GM18499 (cell line): ENCODE results near the gene CAMTA1.
"Not testable (repeated sequence)": the region's sequence is repeated elsewhere in the genome, so short reads cannot be mapped to it uniquely, and the experiment has no call there.

ENCODE experiments used
- ATAC-seq: cut with Tn5 transposase; IDR thresholded peaks from one replicate; pipeline ENCODE4 v1.9.1; 2021; ENCODE audit warnings: moderate number of reproducible peaks; ENCODE audit not compliant: insufficient read depth, unreplicated experiment

Gene CAMTA1

GRCh38 chr1:7360526-7360925, 575.3 kb downstream of the CAMTA1 start:
- no peak for ATAC-seq

DNA sequence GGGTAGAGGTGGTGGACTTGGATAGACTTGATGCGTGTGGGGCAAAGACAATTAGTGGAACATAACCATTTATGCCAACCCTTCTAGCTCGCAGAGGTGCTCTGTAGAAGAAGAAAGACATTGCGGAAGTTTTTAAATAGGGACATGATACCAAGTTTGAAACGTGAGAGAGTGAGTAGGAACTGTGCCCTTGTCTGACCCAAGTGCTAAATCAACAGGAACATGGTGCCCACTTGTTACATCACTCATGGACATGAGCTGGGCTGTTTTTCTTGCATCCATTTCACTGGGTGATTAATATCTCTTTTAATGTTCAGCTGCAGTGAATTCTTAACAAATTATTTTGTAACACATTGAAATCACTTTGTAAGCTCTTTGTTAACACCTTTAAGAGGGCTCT, 577.7 kb downstream of the CAMTA1 start:
- ATAC-seq, result no peak

- no peak for ATAC-seq
Measured at GRCh38 chr1:7363450-7363849, 578.2 kb downstream of the CAMTA1 start.

DNA sequence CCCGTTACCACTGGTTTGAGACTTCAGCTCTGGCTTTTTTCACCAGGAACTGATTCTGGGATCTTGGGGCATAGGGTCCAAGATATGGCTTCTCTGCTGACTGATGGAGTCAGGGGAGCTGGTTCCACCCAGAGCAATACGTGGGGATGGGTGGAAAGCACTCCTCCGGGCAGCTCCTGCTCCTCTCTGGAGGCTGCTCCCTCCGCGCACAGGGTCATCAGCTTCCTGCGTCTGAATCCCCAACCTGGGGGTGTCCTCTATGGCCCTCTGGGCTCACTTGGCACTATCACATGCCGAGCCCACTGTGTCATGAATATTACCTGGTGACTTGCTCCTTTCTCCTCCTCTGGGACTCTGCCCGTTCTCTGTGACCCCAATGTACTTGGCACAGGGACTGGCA, 580.5 kb downstream of the CAMTA1 start:
- ATAC-seq, result no peak

GRCh38 chr1:7366286-7366954, 581.2 kb downstream of the CAMTA1 start:
- no peak for ATAC-seq

GRCh38 chr1:7366955-7367665, 581.9 kb downstream of the CAMTA1 start:
- ATAC-seq, result no peak

GRCh38 chr1:7369866-7370265, 584.6 kb downstream of the CAMTA1 start:
- no peak for ATAC-seq

DNA sequence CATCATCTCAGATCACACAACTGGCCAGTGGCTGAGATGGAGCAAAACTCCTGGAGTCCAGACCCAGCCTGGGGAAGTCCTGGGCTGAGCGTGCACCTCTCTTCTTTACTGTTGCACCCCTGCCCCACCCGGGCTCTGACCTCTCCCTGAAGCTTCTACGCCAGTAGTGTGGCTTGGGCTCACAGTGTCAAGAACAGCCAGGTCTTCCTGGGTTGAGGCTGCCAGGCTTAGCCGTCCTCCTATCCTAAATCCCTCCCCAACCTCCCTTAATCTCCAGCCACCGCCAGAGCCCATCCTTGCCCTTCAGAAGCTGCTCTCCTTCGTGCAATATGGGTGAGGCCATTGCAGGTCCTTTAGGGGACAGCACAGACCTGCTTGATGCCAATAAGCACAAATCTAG, 586.7 kb downstream of the CAMTA1 start:
- ATAC-seq, result no peak

DNA sequence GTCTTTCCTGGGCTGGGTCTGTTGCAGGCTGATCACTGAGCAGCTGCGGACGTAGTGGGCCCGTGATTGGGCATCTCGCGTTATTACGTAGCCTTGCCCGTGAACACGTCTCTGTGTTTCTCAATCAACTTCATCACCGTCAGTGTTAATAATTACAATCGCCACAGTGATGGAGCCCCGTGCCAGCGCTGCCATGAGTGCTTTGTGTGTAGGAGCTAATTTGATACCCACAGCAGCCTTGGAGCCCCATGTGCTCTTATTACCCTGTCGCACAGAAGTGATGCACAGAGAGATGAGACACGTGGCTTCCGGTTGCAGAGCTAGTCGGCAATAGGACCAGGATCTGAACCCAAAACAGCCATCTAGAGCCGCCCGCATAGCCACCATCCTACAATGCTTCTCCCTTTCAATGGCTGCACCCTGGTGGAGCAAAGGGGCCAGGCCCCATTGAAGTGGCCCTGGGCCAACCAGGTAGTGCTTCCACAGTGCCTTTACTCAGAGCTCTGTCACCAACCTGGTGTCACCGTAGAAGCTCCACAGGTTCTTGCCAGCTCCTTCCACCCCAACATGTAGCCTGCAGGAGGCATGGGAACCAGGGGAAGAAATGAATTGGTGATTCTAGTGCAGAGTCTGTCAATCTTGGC, 587.3 kb downstream of the CAMTA1 start:
- no peak for ATAC-seq

DNA sequence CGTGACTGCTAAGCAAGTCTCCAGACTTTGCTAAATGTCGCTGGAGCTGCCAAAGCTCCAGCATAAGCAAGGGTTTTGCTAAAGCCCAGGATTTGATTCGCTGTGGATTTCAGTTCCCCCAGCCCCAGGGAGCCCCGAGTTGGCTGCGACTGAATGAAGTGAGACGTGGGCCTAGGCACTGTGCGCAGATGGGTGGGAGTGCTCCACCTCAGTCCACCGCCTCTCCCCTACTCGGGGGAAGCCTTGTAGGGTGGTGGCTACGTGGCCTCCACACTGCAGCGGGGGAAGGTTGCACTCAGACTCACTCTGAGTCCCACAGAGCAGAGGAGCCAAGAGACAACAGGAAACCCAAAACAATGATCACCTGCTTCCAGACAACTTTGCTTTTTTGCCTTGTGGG, 588.0 kb downstream of the CAMTA1 start:
- ATAC-seq, result no peak

DNA sequence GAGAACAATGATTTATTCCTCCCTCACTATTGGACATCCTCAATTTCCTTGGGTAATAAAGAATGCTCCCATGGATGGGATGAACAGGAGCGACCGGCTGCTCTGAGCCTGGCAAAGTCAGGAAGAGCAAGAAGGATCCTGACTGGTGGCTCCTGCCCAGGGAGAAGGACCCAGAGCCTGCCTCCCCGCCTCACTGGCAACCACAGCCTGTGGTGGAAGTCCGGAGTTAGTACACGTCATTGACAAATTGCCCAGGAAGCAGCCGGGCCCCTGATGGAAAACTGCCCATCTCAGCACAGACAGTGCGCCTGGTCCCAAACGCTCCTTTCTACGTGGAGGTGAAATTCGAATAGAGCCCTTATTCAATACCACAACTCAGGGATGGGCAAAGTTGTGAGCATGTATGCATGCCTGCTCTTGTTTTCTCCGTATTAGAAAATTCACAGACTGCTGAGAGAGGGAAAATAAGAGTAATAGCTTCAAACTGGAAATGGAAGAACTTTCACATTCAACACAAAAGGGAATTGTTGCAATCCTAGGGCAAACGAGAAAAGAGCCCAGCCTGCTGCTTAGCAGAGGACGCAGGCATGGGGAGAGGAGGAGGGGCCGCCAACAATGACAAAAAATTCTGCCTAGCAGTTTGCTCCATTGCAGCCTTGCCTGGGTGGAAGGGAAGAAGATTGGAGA, 588.8 kb downstream of the CAMTA1 start:
- ATAC-seq, result no peak

DNA sequence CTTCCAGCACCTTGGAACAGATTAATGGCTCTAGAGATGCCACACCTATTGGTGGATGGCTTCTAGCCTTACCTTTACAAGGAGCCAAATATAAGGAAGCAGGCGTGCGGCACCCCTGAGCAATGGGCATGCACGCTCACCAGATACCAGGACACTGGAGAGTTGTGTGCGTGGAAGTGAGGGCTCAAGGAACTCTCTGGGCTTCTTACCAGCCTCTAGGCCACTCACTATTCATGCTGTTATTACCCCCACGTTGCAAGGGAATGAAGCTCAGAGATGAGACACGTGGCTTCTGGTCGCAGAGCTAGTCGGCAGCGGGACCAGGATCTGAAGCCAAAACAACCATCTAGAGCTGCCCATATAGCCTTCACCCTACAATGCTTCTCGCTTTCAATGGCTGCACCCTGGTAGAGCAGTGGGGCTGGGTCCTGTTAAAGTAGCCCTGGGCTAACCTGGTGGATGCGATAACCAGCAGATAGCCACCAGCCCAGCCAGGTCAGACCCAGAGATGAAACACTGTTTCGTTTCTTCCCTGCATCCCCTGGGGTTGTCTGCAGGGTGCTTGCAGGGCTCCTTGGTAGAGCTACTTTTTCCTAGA, 589.4 kb downstream of the CAMTA1 start:
- no peak for ATAC-seq

- no peak for ATAC-seq
Measured at GRCh38 chr1:7375329-7375728, 590.1 kb downstream of the CAMTA1 start.

DNA sequence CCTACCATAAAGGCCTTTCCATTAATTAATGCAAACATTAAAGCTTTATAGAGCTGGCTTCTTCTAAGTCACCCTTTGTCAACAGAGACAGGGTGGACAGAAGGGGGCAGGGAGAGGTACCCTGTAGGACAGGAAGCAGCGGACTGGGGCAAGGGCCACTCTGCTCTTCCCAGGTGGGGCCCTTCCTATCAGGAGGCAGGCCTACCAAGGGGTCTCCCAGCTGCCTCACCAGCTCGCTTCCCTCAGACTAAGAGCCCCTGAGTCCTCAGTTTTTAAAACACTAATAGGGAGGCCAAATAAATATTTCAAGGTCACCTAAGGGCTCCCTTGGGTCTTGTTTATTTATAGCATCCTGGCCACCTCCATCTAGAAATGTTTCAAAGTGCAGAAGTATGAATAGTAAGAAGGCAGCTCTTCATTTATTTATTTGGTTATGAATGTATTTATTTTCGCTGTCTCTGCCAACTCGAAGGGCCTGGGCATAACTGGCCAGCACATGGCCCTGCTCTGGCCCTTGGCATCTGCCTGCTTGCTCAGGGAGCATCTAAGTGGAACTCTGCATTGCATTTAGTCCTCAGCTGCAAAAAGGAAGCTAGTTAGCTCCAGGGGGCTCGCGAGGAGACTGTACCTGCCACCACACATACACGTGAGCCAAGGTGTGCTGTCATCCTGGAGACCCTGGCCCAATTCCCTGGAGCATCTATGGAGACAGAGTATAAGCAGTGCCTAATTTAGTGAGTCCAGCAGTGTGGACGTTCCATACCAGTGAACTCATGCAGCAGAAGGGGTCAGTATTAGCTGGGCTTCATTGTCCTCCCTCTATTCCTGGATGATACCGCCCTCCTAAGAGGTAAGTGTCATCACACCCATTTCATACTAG, 590.8 kb downstream of the CAMTA1 start:
- no peak for ATAC-seq

- no peak for ATAC-seq
Measured at GRCh38 chr1:7376676-7377075, 591.4 kb downstream of the CAMTA1 start.

- no peak for ATAC-seq
Measured at GRCh38 chr1:7378346-7379130, 593.3 kb downstream of the CAMTA1 start.

- ATAC-seq, result no peak
Measured at GRCh38 chr1:7379441-7379971, 594.3 kb downstream of the CAMTA1 start.

GRCh38 chr1:7380068-7380467, 594.8 kb downstream of the CAMTA1 start:
- not testable (repeated sequence) for ATAC-seq

- ATAC-seq, result no peak
Measured at GRCh38 chr1:7380712-7381111, 595.5 kb downstream of the CAMTA1 start.
